Measurements from ENCODE around the gene SEC11C. TPM values are rescaled to one million over a fixed set of nuclear protein-coding genes. Genes with fewer than 3 reads are reported as not detected.

The SEC11C gene
- polyA plus RNA-seq, 1 of the 3 experiments (the other 2 are of a cell fraction) = 21.7 TPM

DNA sequence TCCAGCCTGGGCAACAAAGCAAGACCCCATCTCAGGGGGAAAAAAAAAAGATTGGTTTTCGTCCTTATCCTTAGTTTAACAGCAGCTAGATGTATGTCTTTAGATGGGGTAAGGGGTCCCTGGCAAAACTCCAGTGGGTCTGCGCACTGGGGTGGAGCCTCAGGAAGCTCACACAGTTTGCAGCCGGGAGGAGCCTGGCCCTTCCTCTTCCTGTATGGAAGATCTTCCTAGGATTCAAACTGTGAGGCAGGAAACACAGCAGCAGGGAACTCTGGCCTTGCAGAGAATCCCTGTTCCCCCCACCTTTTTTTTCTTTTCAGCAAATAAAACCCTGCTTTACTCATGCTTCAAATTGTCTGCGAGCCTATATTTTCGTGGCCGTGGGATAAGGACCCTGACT is 67.8 kb downstream of the SEC11C start:
- Histone ChIP-seq H3K4me1 (ENCODE audit: control insufficient read depth in 1 of 2, insufficient read depth in 2 of 2, low read depth in 1 of 2, low read length in 1 of 2) (peaks cover 0 to 9% of the 10 kb centered on the region in 2 experiments; a peak in 1 of 4 replicates), H3K9ac (no peak overlapping the region), H2AFZ (ENCODE audit: low read depth) (no peak overlapping the region), H3K9me3 (no peaks in the 10 kb centered on the region), H3K36me3 (replicated peaks in 1 of 2; ENCODE audit: control insufficient read depth in 1 of 2, insufficient read depth in 2 of 2, low read length in 1 of 2) (no peaks in the 10 kb centered on the region), H3K79me2 (ENCODE audit: insufficient read depth) (no peaks in the 10 kb centered on the region), H3K27me3 (ENCODE audit: insufficient read depth) (no peaks in the 10 kb centered on the region; the same call in 1 of the 2 replicates), H3F3A (replicated peaks; ENCODE audit: insufficient read depth) (no peaks in the 10 kb centered on the region), H3K27ac (ENCODE audit: low read depth in 2 of 2, low read length in 1 of 2) (no peak overlapping the region), H3K4me2 (no peak overlapping the region), H3K4me3 (ENCODE audit: low read depth in 2 of 2, low read length in 1 of 2) (no peak overlapping the region), H4K20me1 (ENCODE audit: insufficient read depth) (no peaks in the 10 kb centered on the region), H3K9me2 (no peaks in the 10 kb centered on the region)
- POLR2A ChIA-PET = no interaction called here
- CTCF ChIA-PET = interaction anchor here (1.1 to 1.2 kb wide), 2 partner anchors 41 to 100 kb away, joined by 3 to 5 read pairs; no protein-coding TSS in a partner anchor
- DNase-seq = no peak
- 85% methylated on average over 6 of the region's 6 CpGs for WGBS (ENCODE audit: low lambda C conversion rate)
- TF ChIP-seq, protein P1, sequence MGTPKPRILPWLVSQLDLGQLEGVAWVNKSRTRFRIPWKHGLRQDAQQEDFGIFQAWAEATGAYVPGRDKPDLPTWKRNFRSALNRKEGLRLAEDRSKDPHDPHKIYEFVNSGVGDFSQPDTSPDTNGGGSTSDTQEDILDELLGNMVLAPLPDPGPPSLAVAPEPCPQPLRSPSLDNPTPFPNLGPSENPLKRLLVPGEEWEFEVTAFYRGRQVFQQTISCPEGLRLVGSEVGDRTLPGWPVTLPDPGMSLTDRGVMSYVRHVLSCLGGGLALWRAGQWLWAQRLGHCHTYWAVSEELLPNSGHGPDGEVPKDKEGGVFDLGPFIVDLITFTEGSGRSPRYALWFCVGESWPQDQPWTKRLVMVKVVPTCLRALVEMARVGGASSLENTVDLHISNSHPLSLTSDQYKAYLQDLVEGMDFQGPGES (IDR thresholded peaks at IDR 0.05; ENCODE audit: low read depth, low read length) = no peak
- TF ChIP-seq GATA2 (CRISPR knock-in tag; IDR thresholded peaks at IDR 0.05) (no peak), GABPA (IDR thresholded peaks at IDR 0.05; ENCODE audit: low read depth) (no peak), TEAD4 (IDR thresholded peaks at IDR 0.05; ENCODE audit: borderline replicate concordance, insufficient read depth) (no peak), ELF1 (IDR thresholded peaks at IDR 0.05) (no peak), NRF1 (IDR thresholded peaks at IDR 0.05; ENCODE audit: low read depth, low read length) (no peak), POLR2AphosphoS5 (IDR thresholded peaks at IDR 0.05; ENCODE audit: low read depth, low read length) (no peak)
- TF ChIP-seq, protein P2, sequence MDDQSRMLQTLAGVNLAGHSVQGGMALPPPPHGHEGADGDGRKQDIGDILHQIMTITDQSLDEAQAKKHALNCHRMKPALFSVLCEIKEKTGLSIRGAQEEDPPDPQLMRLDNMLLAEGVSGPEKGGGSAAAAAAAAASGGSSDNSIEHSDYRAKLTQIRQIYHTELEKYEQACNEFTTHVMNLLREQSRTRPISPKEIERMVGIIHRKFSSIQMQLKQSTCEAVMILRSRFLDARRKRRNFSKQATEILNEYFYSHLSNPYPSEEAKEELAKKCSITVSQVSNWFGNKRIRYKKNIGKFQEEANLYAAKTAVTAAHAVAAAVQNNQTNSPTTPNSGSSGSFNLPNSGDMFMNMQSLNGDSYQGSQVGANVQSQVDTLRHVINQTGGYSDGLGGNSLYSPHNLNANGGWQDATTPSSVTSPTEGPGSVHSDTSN (IDR thresholded peaks at IDR 0.05) = no peak

Other genes starting within 250 kb of the SEC11C start
- 2.5 and 2.8 TPM in 2 replicates for gene GRP, start 80.3 kb downstream of the SEC11C start, polyA plus RNA-seq (2012; rRNA removed)
- not detected in 2 replicates for gene RAX, start 133.6 kb downstream of the SEC11C start, polyA plus RNA-seq (2012; rRNA removed)
- not detected in 2 replicates for gene CPLX4, start 178.8 kb downstream of the SEC11C start, polyA plus RNA-seq (2012; rRNA removed)
- gene LMAN1, start 219.4 kb downstream of the SEC11C start, polyA plus RNA-seq (2012; rRNA removed) = 43.4 and 56.5 TPM in 2 replicates

Measured in SK-N-SH (cell line).